OCI-LY7 (cell line): ENCODE measurements around the gene GPS1. TPM values are rescaled to one million over a fixed set of nuclear protein-coding genes. Genes with fewer than 3 reads are reported as not detected.
A peak's percentile ranks its signal among the peaks of the same experiment; 100 is the strongest.

Experiments
- BruUV-seq: library from RNA; stranded (reverse); fragments of 400-500 nt; replicated peaks from 2 replicates; lab custom pipeline; 2021; lab: Mats Ljungman, UMichigan
- CTCF ChIA-PET: fragments of 300-600 bp; sonication (Branson Sonifier 250); formaldehyde crosslinking; loops from one replicate; lab custom pipeline; 2022; ENCODE audit warnings: antibody characterized with exemption; ENCODE audit not compliant: unreplicated experiment; lab: Charles Lee
- POLR2A ChIA-PET: fragments of 300-600 bp; sonication (Branson Sonifier 250); formaldehyde crosslinking; loops from one replicate; lab custom pipeline; 2022; ENCODE audit warnings: antibody characterized with exemption; lab: Charles Lee
- DNase-seq: peaks from one replicate; pipeline ENCODE4 v3.0.0-alpha.2; 2015; ENCODE audit warnings: low spot score
- H2AFZ ChIP-seq: fragments of 200-600 bp; sonication (generic), shearing (Covaris generic); 2 replicates; pipeline ENCODE4 v1.6.1; 2014; ENCODE audit warnings: mild to moderate bottlenecking, antibody characterized with exemption, low read length, moderate library complexity
- H3K27ac ChIP-seq: fragments of 200-600 bp; sonication (generic); 2 replicates; pipeline ENCODE4 v1.5.1; 2014; ENCODE audit warnings: mixed run types, low read depth, mild to moderate bottlenecking, moderate library complexity, low read length, inconsistent platforms; ENCODE audit not compliant: poor library complexity, severe bottlenecking
- H3K36me3 ChIP-seq: fragments of 200-600 bp; sonication (generic); 2 replicates; pipeline ENCODE4 v1.6.1; 2014; ENCODE audit warnings: mild to moderate bottlenecking, antibody characterized with exemption, low read length, moderate library complexity, mixed read lengths; ENCODE audit not compliant: insufficient read depth
- H3K4me1 ChIP-seq: fragments of 200-600 bp; sonication (generic); 2 replicates; pipeline ENCODE4 v1.5.1; 2014; ENCODE audit warnings: mild to moderate bottlenecking, low read length; ENCODE audit not compliant: insufficient read depth, poor library complexity, severe bottlenecking
- H3K4me2 ChIP-seq: fragments of 200-600 bp; sonication (generic); 2 replicates; pipeline ENCODE4 v1.6.1; 2014; ENCODE audit warnings: mild to moderate bottlenecking, low read length
- H3K4me3 ChIP-seq: fragments of 200-600 bp; sonication (generic); 2 replicates; pipeline ENCODE4 v1.5.1; 2014; ENCODE audit warnings: mild to moderate bottlenecking, low read depth, low read length; ENCODE audit not compliant: poor library complexity, severe bottlenecking
- H3K79me2 ChIP-seq: fragments of 200-600 bp; sonication (generic); 2 replicates; pipeline ENCODE4 v1.6.1; 2016; ENCODE audit warnings: low read depth, mild to moderate bottlenecking, low read length, moderate library complexity, mixed read lengths; ENCODE audit not compliant: insufficient read depth
- H3K9me2 ChIP-seq: fragments of 200-600 bp; sonication (generic); 2 replicates; pipeline ENCODE4 v1.6.1; 2016; ENCODE audit warnings: mild to moderate bottlenecking, low read length, mixed read lengths; ENCODE audit not compliant: insufficient read depth
- H3K9me3 ChIP-seq: fragments of 200-600 bp; sonication (generic); 2 replicates; pipeline ENCODE4 v1.6.1; 2014; ENCODE audit warnings: mild to moderate bottlenecking, mixed run types, low read length, mixed read lengths
- H4K20me1 ChIP-seq: fragments of 200-600 bp; sonication (generic); 2 replicates; pipeline ENCODE4 v1.6.1; 2014; ENCODE audit warnings: mild to moderate bottlenecking, antibody characterized with exemption, low read length, moderate library complexity, mixed read lengths; ENCODE audit not compliant: insufficient read depth
- CTCF ChIP-seq: fragments of 200-600 bp; sonication (generic); conservative IDR thresholded peaks from 2 replicates; pipeline ENCODE4 v1.5.1; 2014; ENCODE audit warnings: mild to moderate bottlenecking, antibody characterized with exemption, low read length, moderate library complexity, mixed read lengths
- EZH2phosphoT487 ChIP-seq: fragments of 200-600 bp; sonication (generic); IDR thresholded peaks from 2 replicates; pipeline ENCODE4 v1.6.1; 2018; ENCODE audit warnings: low read depth, borderline replicate concordance, mild to moderate bottlenecking, mixed run types, antibody characterized with exemption, low read length, moderate library complexity, mixed read lengths
- intact Hi-C: fragments of 100-400 bp; cut with micrococcal nuclease; formaldehyde crosslinking; loops from one replicate; pipeline ENCODE4 v1.10.0; 2022; ENCODE audit not compliant: unreplicated experiment
- total RNA-seq, 2 experiments: library from RNA; depleted of rRNA in 1 of 2; stranded (reverse); fragments of >200 nt in 1 of 2; shearing (Covaris generic) in 1 of 2; gene quantifications; 2 replicates each; pipeline ENCODE4 v1.2.3, GENCODE V29; 2014 to 2022

GPS1 gene
- total RNA-seq, 2 experiments from 2014 or later: 133 to 169 TPM

- POLR2A ChIA-PET: no interaction called here
- intact Hi-C loops: no loop called here
- TSS peak; percentile 41 for BruUV-seq
- peaks cover 5% of the 10 kb centered on the region; the same call in 1 of the 2 replicates for H3K79me2 ChIP-seq
- CTCF ChIA-PET: no interaction called here
- peaks cover 96% of the 10 kb centered on the region for H3K36me3 ChIP-seq
- H3K4me1 ChIP-seq: peaks cover 1% of the 10 kb centered on the region
- peaks cover 7% of the 10 kb centered on the region; the same call in 1 of the 2 replicates for H4K20me1 ChIP-seq
- H3K4me2 ChIP-seq: no peak overlapping the region
- H2AFZ ChIP-seq: no peak overlapping the region
- H3K4me3 ChIP-seq: no peak overlapping the region
- H3K9me3 ChIP-seq: no peaks in the 10 kb centered on the region
- no peak overlapping the region for H3K27ac ChIP-seq
- no peaks in the 10 kb centered on the region for H3K9me2 ChIP-seq
- DNase-seq: no peak
- TF ChIP-seq CTCF (no peak), EZH2phosphoT487 (no peak)
These were observed 39.0 kb downstream of the GPS1 start for GRCh38 chr17:82090549-82091263.

GRCh38 chr17:82091264-82092066 lies 39.8 kb downstream of the GPS1 start:
- H3K9me2 ChIP-seq: no peaks in the 10 kb centered on the region
- BruUV-seq: no TSS peak
- intact Hi-C loops: no loop called here
- ChIA-PET CTCF (no interaction called here), POLR2A (no interaction called here)
- DNase-seq: no peak
- no peaks in the 10 kb centered on the region for H3K9me3 ChIP-seq
- TF ChIP-seq EZH2phosphoT487: no peak
- no peak for TF ChIP-seq CTCF
- peaks cover 9% of the 10 kb centered on the region for H3K4me1 ChIP-seq
- no peak overlapping the region for H3K4me2 ChIP-seq
- peaks cover 96% of the 10 kb centered on the region for H3K36me3 ChIP-seq
- H2AFZ ChIP-seq: no peak overlapping the region
- peaks cover 14% of the 10 kb centered on the region; the same call in 1 of the 2 replicates for H4K20me1 ChIP-seq
- H3K27ac ChIP-seq: no peak overlapping the region
- H3K4me3 ChIP-seq: no peak overlapping the region
- H3K79me2 ChIP-seq: peaks cover 12% of the 10 kb centered on the region
